H9 (cell line): ENCODE measurements around the gene TGFB3. TPM values are rescaled to one million over a fixed set of nuclear protein-coding genes. Genes with fewer than 3 reads are reported as not detected.

Source experiments
- DNase-seq: peaks from one replicate; pipeline ENCODE4 v3.0.0-alpha.2; 2017
- H2AFZ ChIP-seq: one replicate; pipeline ENCODE4 v1.6.1; 2013; ENCODE audit warnings: mild to moderate bottlenecking, low read length, control low read depth, moderate library complexity
- H2AK5ac ChIP-seq: 2 replicates; pipeline ENCODE4 v1.6.1; 2013; ENCODE audit warnings: low read length, control low read depth, mixed read lengths; ENCODE audit not compliant: insufficient read length
- H2BK120ac ChIP-seq: one replicate; pipeline ENCODE4 v1.6.1; 2013; ENCODE audit warnings: low read depth, mild to moderate bottlenecking, low read length, control low read depth, inconsistent platforms; ENCODE audit not compliant: poor library complexity, severe bottlenecking
- H2BK12ac ChIP-seq: 2 replicates; pipeline ENCODE4 v1.6.1; 2013; ENCODE audit warnings: low read length, control low read depth, mixed read lengths, low read depth; ENCODE audit not compliant: insufficient read length
- H2BK15ac ChIP-seq: 2 replicates; pipeline ENCODE4 v1.6.1; 2013; ENCODE audit warnings: low read depth, low read length, control low read depth
- H2BK20ac ChIP-seq: one replicate; pipeline ENCODE4 v1.6.1; 2013; ENCODE audit warnings: low read depth, mild to moderate bottlenecking, low read length, control low read depth, inconsistent platforms; ENCODE audit not compliant: poor library complexity, severe bottlenecking
- H2BK5ac ChIP-seq: 2 replicates; pipeline ENCODE4 v1.6.1; 2013; ENCODE audit warnings: low read length, control low read depth, mixed read lengths; ENCODE audit not compliant: insufficient read length
- H3K14ac ChIP-seq: 2 replicates; pipeline ENCODE4 v1.6.1; 2013; ENCODE audit warnings: low read length, control low read depth; ENCODE audit not compliant: insufficient read depth
- H3K18ac ChIP-seq: 2 replicates; pipeline ENCODE4 v1.6.1; 2013; ENCODE audit warnings: low read depth, mild to moderate bottlenecking, mixed read lengths, low read length, control low read depth; ENCODE audit not compliant: insufficient read length
- H3K23ac ChIP-seq: 2 replicates; pipeline ENCODE4 v1.6.1; 2013; ENCODE audit warnings: low read length, control low read depth, mixed read lengths, low read depth; ENCODE audit not compliant: insufficient read length
- H3K23me2 ChIP-seq: 2 replicates; pipeline ENCODE4 v1.6.1; 2013; ENCODE audit warnings: low read depth, mild to moderate bottlenecking, mixed read lengths, low read length, control low read depth; ENCODE audit not compliant: insufficient read length, poor library complexity, severe bottlenecking
- H3K27ac ChIP-seq: 2 replicates; pipeline ENCODE4 v1.5.1; 2013; ENCODE audit warnings: low read length, control low read depth, mixed read lengths, low read depth; ENCODE audit not compliant: insufficient read length
- H3K27me3 ChIP-seq: 2 replicates; pipeline ENCODE4 v1.6.1; 2013; ENCODE audit warnings: low read length, control low read depth, inconsistent platforms; ENCODE audit not compliant: insufficient read depth
- H3K4ac ChIP-seq: 2 replicates; pipeline ENCODE4 v1.6.1; 2013; ENCODE audit warnings: low read depth, mild to moderate bottlenecking, control low read depth, inconsistent platforms, low read length, moderate library complexity
- H3K4me1 ChIP-seq: 2 replicates; pipeline ENCODE4 v1.6.1; 2013; ENCODE audit warnings: low read length, control low read depth, inconsistent platforms; ENCODE audit not compliant: insufficient read depth
- H3K4me2 ChIP-seq: 2 replicates; pipeline ENCODE4 v1.6.1; 2013; ENCODE audit warnings: low read length, control low read depth, mixed read lengths; ENCODE audit not compliant: insufficient read length, insufficient read depth
- H3K56ac ChIP-seq: 2 replicates; pipeline ENCODE4 v1.6.1; 2013; ENCODE audit warnings: low read depth, mild to moderate bottlenecking, mixed read lengths, low read length, control low read depth; ENCODE audit not compliant: insufficient read length
- H3K79me1 ChIP-seq: 2 replicates; pipeline ENCODE4 v1.6.1; 2013; ENCODE audit warnings: low read depth, mild to moderate bottlenecking, moderate library complexity, low read length, control low read depth, inconsistent platforms; ENCODE audit not compliant: insufficient read depth, poor library complexity, severe bottlenecking
- H3K79me2 ChIP-seq: 2 replicates; pipeline ENCODE4 v1.6.1; 2013; ENCODE audit warnings: low read length, control low read depth, inconsistent platforms; ENCODE audit not compliant: insufficient read depth
- H3K9ac ChIP-seq: 2 replicates; pipeline ENCODE4 v1.6.1; 2013; ENCODE audit warnings: low read length, control low read depth, mixed read lengths; ENCODE audit not compliant: insufficient read length; ENCODE audit errors: extremely low read depth
- H3K9me3 ChIP-seq: one replicate; pipeline ENCODE4 v1.6.1; 2013; ENCODE audit warnings: low read depth, low read length, inconsistent platforms; ENCODE audit not compliant: control insufficient read depth
- H3T11ph ChIP-seq: one replicate; pipeline ENCODE4 v1.6.1; 2013; ENCODE audit warnings: mild to moderate bottlenecking, low read length, control low read depth, inconsistent platforms
- H4K20me1 ChIP-seq: one replicate; pipeline ENCODE4 v1.6.1; 2013; ENCODE audit not compliant: control insufficient read depth, insufficient read length, insufficient read depth
- H4K5ac ChIP-seq: 2 replicates; pipeline ENCODE4 v1.6.1; 2013; ENCODE audit warnings: low read depth, mild to moderate bottlenecking, mixed read lengths, low read length, control low read depth; ENCODE audit not compliant: insufficient read length
- H4K8ac ChIP-seq: replicated peaks from 2 replicates; pipeline ENCODE4 v1.6.1; 2013; ENCODE audit warnings: low read length, control low read depth, mixed read lengths, low read depth; ENCODE audit not compliant: insufficient read length
- H4K91ac ChIP-seq: 2 replicates; pipeline ENCODE4 v1.6.1; 2013; ENCODE audit warnings: low read depth, mild to moderate bottlenecking, moderate library complexity, mixed read lengths, low read length, control low read depth; ENCODE audit not compliant: insufficient read length
- H3K27ac Mint-ChIP-seq, 3 experiments: 2 replicates in 2 of 3; 3 replicates in 1 of 3; pipeline ENCODE4 v1.8.0; 2020 to 2021; ENCODE audit warnings: mixed read lengths in 3 of 3, mild to moderate bottlenecking in 1 of 3, moderate library complexity in 1 of 3
- H3K27me3 Mint-ChIP-seq: 2 replicates; pipeline ENCODE4 v1.8.0; 2021; ENCODE audit warnings: low read depth, mild to moderate bottlenecking, moderate library complexity, mixed read lengths
- H3K36me3 Mint-ChIP-seq, 3 experiments: 2 replicates in 2 of 3; 3 replicates in 1 of 3; pipeline ENCODE4 v1.8.0; 2020 to 2021; ENCODE audit warnings: low read depth in 3 of 3, mixed read lengths in 3 of 3; ENCODE audit not compliant: insufficient read depth in 1 of 3
- H3K4me1 Mint-ChIP-seq, 2 experiments: 2 replicates each; pipeline ENCODE4 v1.8.0; 2020; ENCODE audit warnings: mixed read lengths in 2 of 2
- H3K4me3 Mint-ChIP-seq, 2 experiments: 2 replicates in 1 of 2; 3 replicates in 1 of 2; pipeline ENCODE4 v1.8.0; 2020 to 2021; ENCODE audit warnings: mild to moderate bottlenecking in 2 of 2, mixed read lengths in 2 of 2, moderate library complexity in 1 of 2
- H3K9me3 Mint-ChIP-seq, 2 experiments: 2 replicates in 1 of 2; 3 replicates in 1 of 2; pipeline ENCODE4 v1.8.0; 2020; ENCODE audit warnings: mild to moderate bottlenecking in 2 of 2, mixed read lengths in 2 of 2, moderate library complexity in 1 of 2
- WGBS: extraction: QIAGEN DNeasy Blood & Tissue Kit; methylation state at CpG from one replicate; pipeline ENCODE4 v1.1.7; 2013; ENCODE audit warnings: missing lambda C conversion rate, low lambda C conversion rate, mixed read lengths; ENCODE audit not compliant: insufficient read length; ENCODE audit errors: extremely low coverage; 5-methylcytosine and 5-hydroxymethylcytosine counted together
- total RNA-seq: library from RNA; stranded (reverse); gene quantifications from 2 replicates; pipeline ENCODE4 v1.2.1, GENCODE V29; 2021
- TF ChIP-seq, protein P1 (sequence below): fragments of 200-600 bp; sonication (generic); conservative IDR thresholded peaks from 3 replicates; pipeline ENCODE4 v1.8.0; 2021; ENCODE audit warnings: antibody characterized with exemption, mild to moderate bottlenecking

The TGFB3 gene
- total RNA-seq, 1 experiment from 2014 or later = 0.37 TPM

DNA sequence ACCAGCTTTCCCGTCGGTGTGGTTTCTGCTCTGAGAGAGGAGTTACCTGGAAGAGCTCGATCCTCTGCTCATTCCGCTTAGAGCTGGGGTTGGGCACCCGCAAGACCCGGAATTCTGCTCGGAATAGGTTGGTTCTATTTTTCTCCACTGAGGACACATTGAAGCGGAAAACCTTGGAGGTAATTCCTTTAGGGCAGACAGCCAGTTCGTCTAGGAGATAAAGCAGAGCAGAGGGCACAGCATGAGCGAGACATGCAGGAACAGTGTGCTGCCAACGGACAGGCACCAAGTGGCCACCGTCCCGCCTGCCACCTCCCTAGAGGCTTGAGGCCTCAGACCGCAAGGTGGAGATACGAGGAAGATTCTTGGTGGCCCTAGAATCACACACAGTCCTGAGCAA lies 10.3 kb downstream of the TGFB3 start:
- Histone ChIP-seq H4K5ac (no peak overlapping the region), H3K27ac (no peak overlapping the region), H3T11ph (no peak overlapping the region), H2AFZ (no peak overlapping the region), H3K9me3 (no peaks in the 10 kb centered on the region), H2AK5ac (no peak overlapping the region), H2BK15ac (no peak overlapping the region), H3K4ac (no peak overlapping the region), H3K4me1 (peaks cover 5% of the 10 kb centered on the region; the same call in 1 of the 2 replicates), H2BK20ac (no peak overlapping the region), H3K4me2 (no peak overlapping the region), H4K8ac (no peak overlapping the region), H2BK12ac (no peak overlapping the region), H3K9ac (no peak overlapping the region), H3K23ac (no peak overlapping the region), H4K20me1 (no peaks in the 10 kb centered on the region), H3K18ac (no peak overlapping the region), H3K56ac (no peak overlapping the region), H3K27me3 (no peaks in the 10 kb centered on the region), H2BK5ac (no peak overlapping the region), H2BK120ac (no peak overlapping the region), H3K14ac (no peak overlapping the region; the same call in 1 of the 2 replicates), H3K23me2 (no peaks in the 10 kb centered on the region), H4K91ac (no peak overlapping the region), H3K79me2 (no peaks in the 10 kb centered on the region), H3K79me1 (no peaks in the 10 kb centered on the region)
- Mint-ChIP-seq H3K9me3 (no peaks in the 10 kb centered on the region), H3K27ac (no peak overlapping the region; a peak in 1 of 7 replicates), H3K4me3 (no peak overlapping the region), H3K36me3 (no peaks in the 10 kb centered on the region), H3K4me1 (peaks cover 10 to 14% of the 10 kb centered on the region in 2 experiments), H3K27me3 (no peaks in the 10 kb centered on the region)
- TF ChIP-seq, protein P1, sequence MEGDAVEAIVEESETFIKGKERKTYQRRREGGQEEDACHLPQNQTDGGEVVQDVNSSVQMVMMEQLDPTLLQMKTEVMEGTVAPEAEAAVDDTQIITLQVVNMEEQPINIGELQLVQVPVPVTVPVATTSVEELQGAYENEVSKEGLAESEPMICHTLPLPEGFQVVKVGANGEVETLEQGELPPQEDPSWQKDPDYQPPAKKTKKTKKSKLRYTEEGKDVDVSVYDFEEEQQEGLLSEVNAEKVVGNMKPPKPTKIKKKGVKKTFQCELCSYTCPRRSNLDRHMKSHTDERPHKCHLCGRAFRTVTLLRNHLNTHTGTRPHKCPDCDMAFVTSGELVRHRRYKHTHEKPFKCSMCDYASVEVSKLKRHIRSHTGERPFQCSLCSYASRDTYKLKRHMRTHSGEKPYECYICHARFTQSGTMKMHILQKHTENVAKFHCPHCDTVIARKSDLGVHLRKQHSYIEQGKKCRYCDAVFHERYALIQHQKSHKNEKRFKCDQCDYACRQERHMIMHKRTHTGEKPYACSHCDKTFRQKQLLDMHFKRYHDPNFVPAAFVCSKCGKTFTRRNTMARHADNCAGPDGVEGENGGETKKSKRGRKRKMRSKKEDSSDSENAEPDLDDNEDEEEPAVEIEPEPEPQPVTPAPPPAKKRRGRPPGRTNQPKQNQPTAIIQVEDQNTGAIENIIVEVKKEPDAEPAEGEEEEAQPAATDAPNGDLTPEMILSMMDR = no peak
- DNase-seq = no peak
- no CpG with 5 or more reads among the region's 15 CpGs for WGBS
